Measurements from ENCODE around the gene POLR1E.
"Not testable (repeated sequence)": the region's sequence is repeated elsewhere in the genome, so short reads cannot be mapped to it uniquely, and the experiment has no call there.

The POLR1E gene

DNA sequence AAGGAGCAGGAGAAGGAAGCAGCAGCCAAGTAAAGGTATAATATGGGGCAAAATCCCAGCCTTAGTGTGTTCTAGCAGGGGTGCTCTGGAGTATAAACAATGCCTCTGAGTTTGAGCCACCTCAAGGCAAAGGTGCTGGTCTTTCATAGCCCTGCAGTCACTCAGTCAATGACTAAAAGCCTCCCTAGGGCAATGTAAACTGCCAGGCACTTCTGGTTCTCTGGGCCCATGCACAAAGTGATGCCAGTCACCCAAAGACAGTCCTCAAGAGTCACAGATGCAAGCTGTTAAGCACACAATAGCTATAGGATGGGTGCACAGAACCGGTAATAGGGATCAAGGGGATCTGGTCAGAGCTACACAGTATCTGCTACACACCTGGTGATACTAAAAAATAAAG is 33.1 kb upstream of the POLR1E start:
- no peaks in the 10 kb centered on the region for H3K9me3 Mint-ChIP-seq
- no peak overlapping the region for H3K27ac Mint-ChIP-seq
- H3K4me1 Mint-ChIP-seq: peaks cover 44 to 73% of the 10 kb centered on the region in 2 donors
- H3K27me3 Mint-ChIP-seq: no peaks in the 10 kb centered on the region
- H3K36me3 Mint-ChIP-seq: peaks cover 32 to 39% of the 10 kb centered on the region in 2 donors
- no peak overlapping the region for H3K4me3 Mint-ChIP-seq
- no peak for ATAC-seq (replicated peaks)
- no peak for DNase-seq

GRCh38 chr9:37453827-37454226 is 31.9 kb upstream of the POLR1E start:
- H3K36me3 Mint-ChIP-seq: peaks cover 29 to 34% of the 10 kb centered on the region in 2 donors
- H3K27me3 Mint-ChIP-seq: no peaks in the 10 kb centered on the region
- H3K9me3 Mint-ChIP-seq: no peaks in the 10 kb centered on the region
- ATAC-seq (replicated peaks) (no peak), DNase-seq (no peak)
- H3K4me1 Mint-ChIP-seq: peaks cover 44 to 79% of the 10 kb centered on the region in 2 donors
- no peak overlapping the region for H3K27ac Mint-ChIP-seq
- no peak overlapping the region for H3K4me3 Mint-ChIP-seq

GRCh38 chr9:37454238-37454637 is 31.5 kb upstream of the POLR1E start:
- H3K27ac Mint-ChIP-seq: no peak overlapping the region
- H3K4me1 Mint-ChIP-seq: peaks cover 44 to 79% of the 10 kb centered on the region in 2 donors

GRCh38 chr9:37455884-37456647 is 29.7 kb upstream of the POLR1E start:
- Mint-ChIP-seq H3K27ac (no peak overlapping the region), H3K4me1 (peaks cover 44 to 69% of the 10 kb centered on the region in 2 donors), H3K27me3 (no peaks in the 10 kb centered on the region), H3K36me3 (peaks cover 20 to 27% of the 10 kb centered on the region in 2 donors), H3K9me3 (no peaks in the 10 kb centered on the region), H3K4me3 (no peak overlapping the region)
- no peak for DNase-seq
- no peak for ATAC-seq (replicated peaks)

More at GRCh38 chr9:37454238-37454637, 31.5 kb upstream of the POLR1E start:
- ATAC-seq (replicated peaks): no peak
- Mint-ChIP-seq H3K9me3 (no peaks in the 10 kb centered on the region), H3K36me3 (peaks cover 29 to 34% of the 10 kb centered on the region in 2 donors), H3K4me3 (no peak overlapping the region), H3K27me3 (no peaks in the 10 kb centered on the region)
- DNase-seq: no peak

DNA sequence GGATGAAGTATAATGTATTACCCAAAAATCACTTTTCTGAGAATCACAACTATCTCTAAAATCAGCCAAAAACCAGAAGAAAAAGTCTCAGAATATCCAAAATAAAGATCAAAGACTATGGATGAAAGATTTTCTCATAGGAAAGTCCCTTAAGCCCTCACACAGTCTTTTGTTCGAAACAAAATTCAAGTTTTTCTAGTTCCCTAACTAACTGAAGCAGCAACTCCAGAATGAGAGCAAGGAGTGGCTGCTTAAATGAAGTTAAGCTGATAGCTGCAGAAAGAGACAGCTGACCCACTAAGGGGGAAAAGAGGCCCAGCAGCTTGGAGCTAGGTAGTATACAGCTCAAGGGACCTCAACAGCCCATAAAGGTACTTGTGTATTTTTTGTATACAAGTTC is 28.9 kb upstream of the POLR1E start:
- Mint-ChIP-seq H3K4me3 (no peak overlapping the region), H3K36me3 (peaks cover 20 to 26% of the 10 kb centered on the region in 2 donors), H3K4me1 (peaks cover 41 to 68% of the 10 kb centered on the region in 2 donors), H3K27me3 (no peaks in the 10 kb centered on the region), H3K9me3 (no peaks in the 10 kb centered on the region), H3K27ac (peak overlapping the region; percentile 37)
- no peak for DNase-seq
- ATAC-seq (replicated peaks): no peak

DNA sequence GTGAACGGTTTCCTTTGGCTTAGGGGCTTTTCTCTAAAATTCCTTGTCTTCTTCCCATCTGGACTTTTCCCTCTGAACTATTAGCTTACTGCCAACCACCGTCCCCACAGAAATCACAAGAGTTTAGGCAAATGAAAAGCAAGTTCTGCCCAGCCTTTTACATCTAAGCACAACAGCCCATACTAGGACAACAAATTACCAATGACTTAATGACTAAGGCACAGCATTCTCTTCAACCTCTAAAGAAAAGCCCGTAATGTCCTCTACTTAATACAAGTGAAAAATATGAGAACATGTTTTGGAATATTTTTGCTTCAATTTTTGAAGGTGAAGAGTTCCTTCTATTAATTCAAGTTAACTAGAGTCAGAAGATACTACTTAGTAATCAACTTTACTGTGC is 21.7 kb upstream of the POLR1E start:
- peaks cover 23 to 41% of the 10 kb centered on the region in 2 donors for H3K4me1 Mint-ChIP-seq
- no peaks in the 10 kb centered on the region for H3K27me3 Mint-ChIP-seq
- H3K9me3 Mint-ChIP-seq: no peaks in the 10 kb centered on the region
- H3K27ac Mint-ChIP-seq: peak overlapping the region; percentile 99
- peaks cover 11 to 19% of the 10 kb centered on the region in 2 donors for H3K36me3 Mint-ChIP-seq
- DNase-seq (no peak), ATAC-seq (replicated peaks) (no peak)
- H3K4me3 Mint-ChIP-seq: peak overlapping the region; percentile 92 to 98

DNA sequence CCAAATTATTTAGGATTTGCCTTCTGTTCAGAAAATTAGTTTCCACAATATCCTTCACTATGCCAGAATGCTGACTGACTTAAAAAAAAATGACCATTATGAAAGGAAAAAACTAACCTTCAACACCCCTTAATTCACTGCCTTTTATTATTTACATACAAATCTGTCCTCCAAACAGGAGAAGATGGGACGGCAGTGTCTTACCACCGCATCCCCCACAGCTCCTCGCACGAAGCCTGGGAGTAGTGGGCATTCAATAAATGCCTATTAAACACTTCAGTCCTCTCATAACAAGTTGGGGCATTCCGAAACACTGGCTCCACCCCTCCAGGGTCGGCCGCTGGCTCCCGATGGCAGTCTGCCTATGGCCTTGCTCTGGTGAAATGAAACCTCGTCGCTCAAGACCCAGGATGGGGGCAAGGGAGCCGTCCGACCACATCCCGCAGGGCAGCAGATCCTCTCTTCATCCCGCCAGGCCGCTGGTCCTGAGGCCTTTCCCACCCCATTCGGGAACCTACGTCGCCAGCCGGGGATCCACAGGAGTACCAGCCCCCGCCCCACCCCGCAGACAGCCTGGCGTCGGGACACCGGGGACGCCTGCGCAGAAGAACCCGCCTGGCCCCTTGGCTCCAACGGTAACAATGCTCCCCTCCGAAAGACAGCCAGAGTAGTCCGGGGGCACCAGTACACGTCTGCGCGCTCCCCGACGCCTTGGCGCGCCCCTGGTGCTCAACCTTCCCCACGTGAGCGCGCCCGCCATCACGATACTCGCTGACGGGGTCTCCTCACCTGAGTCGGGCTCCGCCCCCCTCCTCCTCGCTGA is 21.1 kb upstream of the POLR1E start:
- ATAC-seq (replicated peaks): peak; percentile 57 to 63
- H3K4me1 Mint-ChIP-seq: peaks cover 23 to 41% of the 10 kb centered on the region in 2 donors
- no peak for DNase-seq

GRCh38 chr9:37465249-37466036 is 20.3 kb upstream of the POLR1E start, which contains the start of gene ZBTB5:
Gene ZBTB5, minus strand, starts transcription at chr9:37465450. Its CDS starts 22,899 bp downstream, at chr9:37442551.
- Mint-ChIP-seq H3K4me3 (peak within 1 kb of the TSS; percentile 92 to 98), H3K9me3 (no peaks in the 10 kb centered on the region), H3K36me3 (peaks cover 11 to 19% of the 10 kb centered on the region in 2 donors), H3K27me3 (no peaks in the 10 kb centered on the region), H3K4me1 (peaks cover 23 to 41% of the 10 kb centered on the region in 2 donors), H3K27ac (peak within 1 kb of the TSS; percentile 99)
- DNase-seq: peak; percentile 99
- peak; percentile 78 to 81 for ATAC-seq (replicated peaks)

More for the DNA sequence above, 21.1 kb upstream of the POLR1E start:
- H3K27me3 Mint-ChIP-seq: no peaks in the 10 kb centered on the region
- H3K9me3 Mint-ChIP-seq: no peaks in the 10 kb centered on the region
- peaks cover 11 to 19% of the 10 kb centered on the region in 2 donors for H3K36me3 Mint-ChIP-seq
- peak overlapping the region; percentile 92 to 98 for H3K4me3 Mint-ChIP-seq
- peak overlapping the region; percentile 99 for H3K27ac Mint-ChIP-seq

- Mint-ChIP-seq H3K9me3 (no peaks in the 10 kb centered on the region), H3K36me3 (peaks cover 11 to 17% of the 10 kb centered on the region in 2 donors), H3K4me1 (peaks cover 23 to 39% of the 10 kb centered on the region in 2 donors), H3K27me3 (no peaks in the 10 kb centered on the region), H3K4me3 (peak overlapping the region; percentile 92 to 98), H3K27ac (peak overlapping the region; percentile 99)
- DNase-seq: peak; percentile 13
- ATAC-seq (replicated peaks): peak; percentile 10
These were observed 19.6 kb upstream of the POLR1E start for GRCh38 chr9:37466037-37466709.

- not testable (repeated sequence) for H3K4me3 Mint-ChIP-seq, H3K27ac Mint-ChIP-seq
These were observed 18.2 kb upstream of the POLR1E start for GRCh38 chr9:37467530-37467929.

DNA sequence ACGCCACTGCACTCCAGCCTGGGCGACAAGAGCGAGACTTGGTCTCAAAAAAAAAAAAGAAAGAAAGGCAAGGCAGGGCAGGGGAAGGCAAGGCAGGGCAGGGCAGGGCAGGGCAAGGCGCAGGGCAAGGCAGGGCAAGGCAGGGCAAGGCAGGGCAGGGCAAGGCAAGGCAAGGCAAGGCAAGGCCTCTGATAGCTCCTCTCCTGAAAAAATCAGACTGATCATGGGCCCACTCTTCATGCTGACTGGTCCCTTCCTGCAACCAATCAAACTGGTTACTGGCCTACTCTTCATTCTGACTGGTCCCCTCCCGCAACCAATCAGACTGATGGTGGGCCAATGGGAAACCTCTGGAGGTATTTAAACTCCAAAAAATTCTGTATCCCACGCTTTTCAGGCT is 17.1 kb upstream of the POLR1E start:
- no peak overlapping the region for H3K4me3 Mint-ChIP-seq
- no peaks in the 10 kb centered on the region for H3K27me3 Mint-ChIP-seq
- no peak for DNase-seq
- no peak overlapping the region for H3K27ac Mint-ChIP-seq
- peaks cover 16 to 33% of the 10 kb centered on the region in 2 donors for H3K4me1 Mint-ChIP-seq
- H3K36me3 Mint-ChIP-seq: peaks cover 2 to 5% of the 10 kb centered on the region in 2 donors
- ATAC-seq (replicated peaks): no peak
- H3K9me3 Mint-ChIP-seq: no peaks in the 10 kb centered on the region

More at GRCh38 chr9:37467530-37467929, 18.2 kb upstream of the POLR1E start:
- not testable (repeated sequence) for DNase-seq; H3K9me3 Mint-ChIP-seq; H3K27me3 Mint-ChIP-seq; ATAC-seq (replicated peaks)
- Mint-ChIP-seq H3K36me3 (peaks cover 9 to 13% of the 10 kb centered on the region in 2 donors), H3K4me1 (peaks cover 24 to 44% of the 10 kb centered on the region in 2 donors)

GRCh38 chr9:37471942-37472684 is 13.6 kb upstream of the POLR1E start:
- H3K27me3 Mint-ChIP-seq: peaks cover 4 to 5% of the 10 kb centered on the region in 2 donors
- peaks cover 5 to 20% of the 10 kb centered on the region in 2 donors for H3K4me1 Mint-ChIP-seq
- H3K9me3 Mint-ChIP-seq: peaks cover 4 to 5% of the 10 kb centered on the region in 2 donors
- H3K36me3 Mint-ChIP-seq: no peaks in the 10 kb centered on the region
- DNase-seq (no peak), ATAC-seq (replicated peaks) (no peak)
- H3K27ac Mint-ChIP-seq: peak overlapping the region; percentile 86
- peak overlapping the region; percentile 77 to 78 for H3K4me3 Mint-ChIP-seq

DNA sequence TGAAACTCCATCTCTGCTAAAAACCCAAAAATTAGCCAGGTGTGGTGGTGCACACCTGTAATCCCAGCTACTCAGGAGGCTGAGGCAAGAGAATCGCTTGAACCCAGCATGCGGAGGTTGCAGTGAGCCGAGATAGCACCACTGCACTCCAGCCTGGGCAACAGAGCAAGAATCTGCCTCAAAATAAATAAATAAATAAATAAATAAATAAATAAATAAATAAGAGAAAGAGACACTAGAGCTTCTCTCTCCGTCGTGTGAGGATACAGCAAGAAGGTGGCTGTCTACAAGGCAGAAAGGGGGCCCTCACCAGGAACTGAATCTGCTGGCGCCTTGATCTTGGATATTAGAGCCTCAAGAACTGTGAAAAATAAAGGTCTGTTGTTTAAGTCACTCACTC is 11.8 kb upstream of the POLR1E start:
- DNase-seq; H3K27ac Mint-ChIP-seq; H3K9me3 Mint-ChIP-seq; ATAC-seq (replicated peaks); H3K36me3 Mint-ChIP-seq; H3K4me3 Mint-ChIP-seq; H3K27me3 Mint-ChIP-seq: not testable (repeated sequence)
- peaks cover 12 to 28% of the 10 kb centered on the region in 2 donors for H3K4me1 Mint-ChIP-seq
